Loucy (cell line): ENCODE measurements around the gene TCAIM.

Experiments used
- H2AFZ ChIP-seq: fragments of 200-600 bp; sonication (generic); 2 replicates; pipeline ENCODE4 v1.6.0; 2016; ENCODE audit warnings: antibody characterized with exemption, mild to moderate bottlenecking, low read length, moderate library complexity
- H3F3A ChIP-seq: fragments of 200-600 bp; 2 replicates; pipeline ENCODE4 v1.6.0; 2016; ENCODE audit warnings: antibody characterized with exemption, low read depth, mild to moderate bottlenecking
- H3K27me3 ChIP-seq: fragments of 200-600 bp; sonication (generic); 2 replicates; pipeline ENCODE4 v1.6.1; 2014; ENCODE audit warnings: low read length, mild to moderate bottlenecking; ENCODE audit not compliant: insufficient read depth, poor library complexity, severe bottlenecking
- H3K36me3 ChIP-seq: fragments of 200-600 bp; sonication (generic); 2 replicates; pipeline ENCODE4 v1.6.1; 2016; ENCODE audit warnings: low read length; ENCODE audit not compliant: insufficient read depth
- H3K4me1 ChIP-seq: fragments of 200-600 bp; sonication (generic); 2 replicates; pipeline ENCODE4 v1.5.1; 2014; ENCODE audit warnings: low read length, mild to moderate bottlenecking; ENCODE audit not compliant: insufficient read depth, poor library complexity, severe bottlenecking
- H3K4me2 ChIP-seq: fragments of 200-600 bp; sonication (generic); 2 replicates; pipeline ENCODE4 v1.6.0; 2014; ENCODE audit warnings: antibody characterized with exemption, low read length, low read depth, mild to moderate bottlenecking; ENCODE audit not compliant: poor library complexity, severe bottlenecking
- H3K4me3 ChIP-seq: fragments of 200-600 bp; sonication (generic); 2 replicates; pipeline ENCODE4 v1.5.1; 2014; ENCODE audit warnings: low read length, mild to moderate bottlenecking, mixed read lengths; ENCODE audit not compliant: poor library complexity, severe bottlenecking
- H3K79me2 ChIP-seq: fragments of 200-600 bp; sonication (generic); 2 replicates; pipeline ENCODE4 v1.6.1; 2014; ENCODE audit warnings: low read length; ENCODE audit not compliant: insufficient read depth
- H3K9ac ChIP-seq: fragments of 200-600 bp; sonication (generic); 2 replicates; pipeline ENCODE4 v1.6.0; 2014; ENCODE audit warnings: mild to moderate bottlenecking, low read depth, low read length, moderate library complexity; ENCODE audit not compliant: poor library complexity, severe bottlenecking
- H3K9me2 ChIP-seq: fragments of 200-600 bp; sonication (generic); replicated peaks from 2 replicates; pipeline ENCODE4 v1.6.1; 2016; ENCODE audit warnings: low read depth, low read length, mixed read lengths
- H3K9me3 ChIP-seq: fragments of 200-600 bp; sonication (generic); 2 replicates; pipeline ENCODE4 v1.6.1; 2014; ENCODE audit warnings: mild to moderate bottlenecking, antibody characterized with exemption, low read length, low read depth; ENCODE audit not compliant: insufficient read depth
- H4K20me1 ChIP-seq: fragments of 200-600 bp; sonication (generic); 2 replicates; pipeline ENCODE4 v1.6.0; 2014; ENCODE audit warnings: antibody characterized with exemption, low read length, mild to moderate bottlenecking; ENCODE audit not compliant: insufficient read depth, poor library complexity, severe bottlenecking
- EZH2phosphoT487 ChIP-seq: fragments of 200-600 bp; IDR thresholded peaks from 2 replicates; pipeline ENCODE4 v1.6.1; 2018; ENCODE audit warnings: antibody characterized with exemption, mild to moderate bottlenecking, moderate library complexity, borderline replicate concordance
- TF ChIP-seq, protein P1 (sequence below): fragments of 200-600 bp; sonication (generic); conservative IDR thresholded peaks from 2 replicates; pipeline ENCODE4 v1.5.1; 2014; ENCODE audit warnings: mild to moderate bottlenecking, antibody characterized with exemption, low read length

Gene TCAIM, protein sequence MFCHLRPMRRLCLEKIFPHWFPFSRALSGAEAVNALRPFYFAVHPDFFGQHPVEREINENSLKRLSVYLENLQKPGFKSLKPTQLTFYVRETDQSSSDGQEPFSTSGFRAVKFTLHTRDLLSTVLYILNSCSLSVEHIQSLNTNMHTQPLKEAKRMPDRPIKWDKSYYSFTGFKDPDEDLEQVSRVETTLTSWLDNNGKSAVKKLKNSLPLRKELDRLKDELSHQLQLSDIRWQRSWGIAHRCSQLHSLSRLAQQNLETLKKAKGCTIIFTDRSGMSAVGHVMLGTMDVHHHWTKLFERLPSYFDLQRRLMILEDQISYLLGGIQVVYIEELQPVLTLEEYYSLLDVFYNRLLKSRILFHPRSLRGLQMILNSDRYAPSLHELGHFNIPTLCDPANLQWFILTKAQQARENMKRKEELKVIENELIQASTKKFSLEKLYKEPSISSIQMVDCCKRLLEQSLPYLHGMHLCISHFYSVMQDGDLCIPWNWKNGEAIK

DNA sequence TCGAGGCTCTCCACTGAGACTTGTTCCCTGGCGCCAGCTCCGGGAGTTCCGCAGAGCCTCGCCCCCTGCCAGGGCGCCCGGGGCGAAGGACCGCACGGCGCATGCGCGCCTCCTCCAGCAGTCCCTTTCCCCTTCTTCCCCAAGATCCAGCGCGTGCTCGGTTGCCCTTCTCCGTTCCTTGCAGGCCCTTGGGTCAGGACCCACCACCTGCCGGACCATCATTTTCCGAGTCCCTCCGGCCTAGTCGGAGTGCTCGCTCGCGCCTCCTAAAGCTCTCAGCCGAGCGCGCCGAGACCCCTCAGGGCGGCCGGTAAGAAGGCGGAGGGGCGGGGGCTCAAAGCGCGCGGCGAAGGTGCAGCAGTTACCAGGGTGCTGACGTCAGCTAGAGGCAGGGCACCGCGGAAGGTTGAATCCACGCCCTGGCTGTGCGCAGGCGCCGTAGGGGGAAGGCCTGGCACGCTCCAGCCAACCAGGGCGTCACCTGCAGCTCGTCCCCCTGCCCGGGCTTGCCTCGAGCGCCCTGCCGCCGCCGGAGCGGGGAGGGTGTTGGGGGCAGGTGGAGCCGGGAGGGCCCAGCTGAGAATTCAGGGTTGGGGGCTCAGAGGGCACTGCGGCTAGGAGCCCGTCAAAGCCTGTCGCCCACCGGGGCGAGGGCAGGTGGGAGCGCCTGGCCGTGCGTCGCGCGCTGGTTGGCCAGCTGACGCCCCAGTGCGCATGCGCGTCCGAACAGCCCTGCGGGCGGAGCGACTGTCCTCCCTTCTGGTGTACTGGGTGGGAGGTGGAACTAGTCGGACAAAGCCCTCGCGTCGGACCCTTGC is at the start of gene TCAIM:
Gene TCAIM, plus strand, starts transcription at position 757 of the 818 bp plus-strand sequence. CDS start 16,017 bp downstream, outside the sequence.
- H3K4me3 ChIP-seq, result peak within 1 kb of the TSS; percentile 93
- H4K20me1 ChIP-seq, result peaks cover 18% of the 10 kb centered on the region
- H3K9ac ChIP-seq, result peak within 1 kb of the TSS; percentile 82
- no peaks in the 10 kb centered on the region for H3F3A ChIP-seq
- H2AFZ ChIP-seq, result peak within 1 kb of the TSS; percentile 92
- TF ChIP-seq, protein P1, sequence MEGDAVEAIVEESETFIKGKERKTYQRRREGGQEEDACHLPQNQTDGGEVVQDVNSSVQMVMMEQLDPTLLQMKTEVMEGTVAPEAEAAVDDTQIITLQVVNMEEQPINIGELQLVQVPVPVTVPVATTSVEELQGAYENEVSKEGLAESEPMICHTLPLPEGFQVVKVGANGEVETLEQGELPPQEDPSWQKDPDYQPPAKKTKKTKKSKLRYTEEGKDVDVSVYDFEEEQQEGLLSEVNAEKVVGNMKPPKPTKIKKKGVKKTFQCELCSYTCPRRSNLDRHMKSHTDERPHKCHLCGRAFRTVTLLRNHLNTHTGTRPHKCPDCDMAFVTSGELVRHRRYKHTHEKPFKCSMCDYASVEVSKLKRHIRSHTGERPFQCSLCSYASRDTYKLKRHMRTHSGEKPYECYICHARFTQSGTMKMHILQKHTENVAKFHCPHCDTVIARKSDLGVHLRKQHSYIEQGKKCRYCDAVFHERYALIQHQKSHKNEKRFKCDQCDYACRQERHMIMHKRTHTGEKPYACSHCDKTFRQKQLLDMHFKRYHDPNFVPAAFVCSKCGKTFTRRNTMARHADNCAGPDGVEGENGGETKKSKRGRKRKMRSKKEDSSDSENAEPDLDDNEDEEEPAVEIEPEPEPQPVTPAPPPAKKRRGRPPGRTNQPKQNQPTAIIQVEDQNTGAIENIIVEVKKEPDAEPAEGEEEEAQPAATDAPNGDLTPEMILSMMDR, result no peak
- TF ChIP-seq EZH2phosphoT487, result no peak
- peak within 1 kb of the TSS; percentile 96 for H3K4me2 ChIP-seq
- peaks cover 31% of the 10 kb centered on the region for H3K79me2 ChIP-seq
- no peaks in the 10 kb centered on the region for H3K9me2 ChIP-seq
- H3K36me3 ChIP-seq, result no peaks in the 10 kb centered on the region
- H3K9me3 ChIP-seq, result no peaks in the 10 kb centered on the region
- H3K4me1 ChIP-seq, result peaks cover 37% of the 10 kb centered on the region
- no peaks in the 10 kb centered on the region for H3K27me3 ChIP-seq

DNA sequence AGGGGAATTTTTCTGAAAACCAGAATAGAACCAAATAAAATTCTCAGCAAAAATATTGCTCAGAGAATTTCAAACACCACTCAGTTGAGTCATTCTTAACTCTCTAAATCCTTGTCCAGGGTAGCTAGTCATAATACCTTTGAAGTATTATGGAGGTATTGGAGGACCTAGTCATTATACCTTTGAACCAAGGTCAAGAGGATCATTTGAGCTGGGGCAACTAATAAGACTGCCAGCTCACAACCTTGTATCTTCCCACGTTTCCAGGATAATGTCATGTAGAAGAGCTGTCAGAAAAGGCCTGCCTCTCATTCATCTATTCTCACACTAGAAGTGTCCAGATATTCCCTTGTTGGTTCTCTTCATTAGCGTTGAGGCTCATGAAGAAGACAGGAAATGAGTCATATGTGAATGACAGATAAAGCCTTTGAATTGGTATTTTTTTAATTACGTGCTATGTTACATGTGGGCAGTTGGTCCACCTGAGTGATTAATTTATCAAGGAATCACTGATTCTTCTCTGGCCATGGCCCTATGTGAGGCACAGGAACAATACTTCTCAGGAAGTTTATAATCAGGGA is 48.6 kb upstream of the TCAIM start:
- Histone ChIP-seq H4K20me1 (no peaks in the 10 kb centered on the region), H3K4me1 (no peaks in the 10 kb centered on the region), H3K9me3 (no peaks in the 10 kb centered on the region), H3F3A (no peaks in the 10 kb centered on the region), H3K4me2 (no peak overlapping the region), H3K36me3 (no peaks in the 10 kb centered on the region), H3K79me2 (no peaks in the 10 kb centered on the region), H2AFZ (no peak overlapping the region), H3K27me3 (no peaks in the 10 kb centered on the region), H3K4me3 (no peak overlapping the region), H3K9me2 (no peaks in the 10 kb centered on the region), H3K9ac (no peak overlapping the region)
- TF ChIP-seq EZH2phosphoT487, result no peak
- TF ChIP-seq, protein P1, result no peak

DNA sequence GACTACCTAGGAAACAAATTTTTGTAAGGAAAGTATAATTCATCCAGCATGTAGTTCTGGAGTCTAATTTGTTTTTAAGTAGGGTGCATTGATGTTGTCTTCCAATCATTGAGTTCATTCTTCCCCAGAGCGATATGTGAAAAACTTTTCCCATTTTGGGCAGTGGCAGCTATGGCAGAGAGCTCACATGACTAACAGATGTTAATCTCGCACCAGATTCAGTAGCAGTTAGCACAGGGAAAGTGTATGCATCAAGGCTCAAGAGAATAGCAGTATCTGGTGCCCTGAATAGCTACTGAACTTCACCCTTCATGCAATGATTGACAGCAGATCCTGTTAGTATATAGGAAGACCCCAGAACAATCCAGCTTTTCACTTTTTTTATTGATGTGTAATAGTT is 46.3 kb upstream of the TCAIM start:
- Histone ChIP-seq H3K9me3 (no peaks in the 10 kb centered on the region), H3K4me1 (no peaks in the 10 kb centered on the region), H3K4me2 (no peak overlapping the region), H3K79me2 (no peaks in the 10 kb centered on the region), H3K9ac (no peak overlapping the region), H3K36me3 (no peaks in the 10 kb centered on the region), H3K27me3 (no peaks in the 10 kb centered on the region), H4K20me1 (no peaks in the 10 kb centered on the region), H3K9me2 (no peaks in the 10 kb centered on the region), H3F3A (no peaks in the 10 kb centered on the region), H2AFZ (no peak overlapping the region), H3K4me3 (no peak overlapping the region)
- no peak for TF ChIP-seq EZH2phosphoT487
- TF ChIP-seq, protein P1, result no peak
